KMS-11 (cell line): Measurements from ENCODE around the gene FTCD.

Experiments
- H2AFZ ChIP-seq: fragments of 200-600 bp; sonication (generic); 2 replicates; pipeline ENCODE4 v1.6.1; 2016; ENCODE audit warnings: antibody characterized with exemption, mixed run types, low read depth
- H3K27ac ChIP-seq: fragments of 200-600 bp; sonication (generic); 2 replicates; pipeline ENCODE4 v1.6.1; 2016; ENCODE audit warnings: mild to moderate bottlenecking, mixed run types
- H3K27me3 ChIP-seq: fragments of 200-600 bp; sonication (generic); 2 replicates; pipeline ENCODE4 v1.6.1; 2017; ENCODE audit warnings: mild to moderate bottlenecking, low read depth, mixed run types, moderate library complexity; ENCODE audit not compliant: insufficient read depth
- H3K36me3 ChIP-seq: fragments of 200-600 bp; sonication (generic); 2 replicates; pipeline ENCODE4 v1.6.1; 2017; ENCODE audit warnings: mild to moderate bottlenecking, mixed run types; ENCODE audit not compliant: insufficient read depth
- H3K4me1 ChIP-seq: fragments of 200-600 bp; sonication (generic); 2 replicates; pipeline ENCODE4 v1.6.1; 2016; ENCODE audit warnings: mild to moderate bottlenecking, low read depth, mixed run types; ENCODE audit not compliant: poor library complexity, severe bottlenecking
- H3K4me2 ChIP-seq: fragments of 200-600 bp; sonication (generic); 2 replicates; pipeline ENCODE4 v1.7.0; 2016; ENCODE audit warnings: mild to moderate bottlenecking, mixed run types
- H3K4me3 ChIP-seq: fragments of 200-600 bp; sonication (generic); IDR thresholded peaks from 2 replicates; pipeline ENCODE4 v1.6.1; 2017; ENCODE audit warnings: low read depth, low read length, mixed read lengths; ENCODE audit not compliant: insufficient read depth
- H3K79me2 ChIP-seq: fragments of 200-600 bp; sonication (generic); 2 replicates; pipeline ENCODE4 v1.6.1; 2016; ENCODE audit warnings: low read depth, mixed run types; ENCODE audit not compliant: insufficient read depth
- H3K9ac ChIP-seq: fragments of 200-600 bp; sonication (generic); 2 replicates; pipeline ENCODE4 v1.6.1; 2016; ENCODE audit warnings: mild to moderate bottlenecking, mixed run types
- H4K20me1 ChIP-seq: fragments of 200-600 bp; sonication (generic); 2 replicates; pipeline ENCODE4 v1.6.1; 2016; ENCODE audit warnings: mild to moderate bottlenecking, mixed run types; ENCODE audit not compliant: insufficient read depth
- CTCF ChIP-seq: fragments of 200-600 bp; sonication (generic); conservative IDR thresholded peaks from 2 replicates; pipeline ENCODE4 v1.6.1; 2017; ENCODE audit warnings: low read depth, mild to moderate bottlenecking, antibody characterized with exemption, low read length, moderate library complexity, mixed read lengths

FTCD gene

GRCh38 chr21:46159390-46159789 lies 4.0 kb upstream of the FTCD start:
- Histone ChIP-seq H4K20me1 (no peaks in the 10 kb centered on the region), H3K36me3 (no peaks in the 10 kb centered on the region), H3K27me3 (no peaks in the 10 kb centered on the region), H3K4me1 (no peaks in the 10 kb centered on the region), H3K79me2 (no peaks in the 10 kb centered on the region), H3K4me3 (no peak overlapping the region), H3K27ac (no peak overlapping the region), H3K4me2 (no peak overlapping the region), H3K9ac (no peak overlapping the region), H2AFZ (no peak overlapping the region)
- TF ChIP-seq CTCF = no peak

GRCh38 chr21:46158666-46159300 lies 3.4 kb upstream of the FTCD start:
- no peak overlapping the region for H3K27ac ChIP-seq
- no peak overlapping the region for H3K9ac ChIP-seq
- no peak overlapping the region for H2AFZ ChIP-seq
- H3K4me2 ChIP-seq = no peak overlapping the region
- H3K4me1 ChIP-seq = no peaks in the 10 kb centered on the region
- no peak for TF ChIP-seq CTCF
- H3K27me3 ChIP-seq = no peaks in the 10 kb centered on the region
- H3K36me3 ChIP-seq = no peaks in the 10 kb centered on the region
- H3K4me3 ChIP-seq = no peak overlapping the region
- H4K20me1 ChIP-seq = no peaks in the 10 kb centered on the region
- H3K79me2 ChIP-seq = no peaks in the 10 kb centered on the region

- no peak overlapping the region for H3K4me2 ChIP-seq
- no peaks in the 10 kb centered on the region for H3K36me3 ChIP-seq
- no peak overlapping the region for H3K27ac ChIP-seq
- no peaks in the 10 kb centered on the region for H3K4me1 ChIP-seq
- no peak for TF ChIP-seq CTCF
- H4K20me1 ChIP-seq = no peaks in the 10 kb centered on the region
- H3K4me3 ChIP-seq = no peak overlapping the region
- H3K27me3 ChIP-seq = no peaks in the 10 kb centered on the region
- no peak overlapping the region for H2AFZ ChIP-seq
- no peaks in the 10 kb centered on the region for H3K79me2 ChIP-seq
- H3K9ac ChIP-seq = no peak overlapping the region
Observed at GRCh38 chr21:46157987-46158451, 2.6 kb upstream of the FTCD start.

- Histone ChIP-seq H3K9ac (no peak overlapping the region), H2AFZ (no peak overlapping the region), H3K27ac (no peak overlapping the region), H3K4me3 (no peak overlapping the region), H3K36me3 (no peaks in the 10 kb centered on the region), H3K27me3 (no peaks in the 10 kb centered on the region), H3K79me2 (no peaks in the 10 kb centered on the region), H3K4me1 (no peaks in the 10 kb centered on the region), H3K4me2 (no peak overlapping the region), H4K20me1 (no peaks in the 10 kb centered on the region)
- no peak for TF ChIP-seq CTCF
Observed at GRCh38 chr21:46157396-46157986, 2.1 kb upstream of the FTCD start.
